Endothelial cell of umbilical vein (primary cell): ENCODE measurements around the gene PKN1.
"Not testable (repeated sequence)": the region's sequence is repeated elsewhere in the genome, so short reads cannot be mapped to it uniquely, and the experiment has no call there.

Experiments
- EZH2 ChIP-seq: IDR thresholded peaks from 2 replicates; pipeline ENCODE4 v1.6.1; 2012; ENCODE audit warnings: borderline replicate concordance, low read depth, mild to moderate bottlenecking, moderate library complexity, low read length, inconsistent platforms; ENCODE audit not compliant: severe bottlenecking
- FOS ChIP-seq: IDR thresholded peaks from 2 replicates; pipeline ENCODE4 v1.6.1; 2011; ENCODE audit warnings: mild to moderate bottlenecking, low read length, moderate library complexity, borderline replicate concordance; ENCODE audit not compliant: insufficient read depth
- JUN ChIP-seq: IDR thresholded peaks from 2 replicates; pipeline ENCODE4 v1.6.1; 2011; ENCODE audit warnings: borderline replicate concordance, low read depth; ENCODE audit not compliant: insufficient read length, insufficient read depth
- POLR2A ChIP-seq: IDR thresholded peaks from 2 replicates; pipeline ENCODE4 v1.6.1; 2012; ENCODE audit warnings: low read depth, mild to moderate bottlenecking, control low read depth, low read length
- POLR2AphosphoS5 ChIP-seq: IDR thresholded peaks from 2 replicates; pipeline ENCODE4 v1.6.1; 2012; ENCODE audit warnings: low read depth, mild to moderate bottlenecking, control low read depth, low read length, moderate library complexity; ENCODE audit not compliant: insufficient read depth
- TF ChIP-seq, protein P1 (sequence below), 2 donors: IDR thresholded peaks; 1 replicate in 1 of 2; 2 replicates in 1 of 2; pipeline ENCODE4 v1.5.1; 2011; ENCODE audit warnings: low read length in 2 of 2, mild to moderate bottlenecking in 2 of 2, moderate library complexity in 2 of 2, control low read depth in 1 of 2, inconsistent platforms in 1 of 2, low read depth in 1 of 2; ENCODE audit not compliant: insufficient read depth in 1 of 2; ENCODE audit errors: extremely low read depth in 1 of 2

GRCh38 chr19:14396730-14397129, 36.4 kb upstream of the PKN1 start:
- TF ChIP-seq, protein P1, sequence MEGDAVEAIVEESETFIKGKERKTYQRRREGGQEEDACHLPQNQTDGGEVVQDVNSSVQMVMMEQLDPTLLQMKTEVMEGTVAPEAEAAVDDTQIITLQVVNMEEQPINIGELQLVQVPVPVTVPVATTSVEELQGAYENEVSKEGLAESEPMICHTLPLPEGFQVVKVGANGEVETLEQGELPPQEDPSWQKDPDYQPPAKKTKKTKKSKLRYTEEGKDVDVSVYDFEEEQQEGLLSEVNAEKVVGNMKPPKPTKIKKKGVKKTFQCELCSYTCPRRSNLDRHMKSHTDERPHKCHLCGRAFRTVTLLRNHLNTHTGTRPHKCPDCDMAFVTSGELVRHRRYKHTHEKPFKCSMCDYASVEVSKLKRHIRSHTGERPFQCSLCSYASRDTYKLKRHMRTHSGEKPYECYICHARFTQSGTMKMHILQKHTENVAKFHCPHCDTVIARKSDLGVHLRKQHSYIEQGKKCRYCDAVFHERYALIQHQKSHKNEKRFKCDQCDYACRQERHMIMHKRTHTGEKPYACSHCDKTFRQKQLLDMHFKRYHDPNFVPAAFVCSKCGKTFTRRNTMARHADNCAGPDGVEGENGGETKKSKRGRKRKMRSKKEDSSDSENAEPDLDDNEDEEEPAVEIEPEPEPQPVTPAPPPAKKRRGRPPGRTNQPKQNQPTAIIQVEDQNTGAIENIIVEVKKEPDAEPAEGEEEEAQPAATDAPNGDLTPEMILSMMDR (IDR thresholded peaks at IDR 0.05; ENCODE audit: extremely low read depth in 1 of 2, insufficient read depth in 1 of 2, low read depth in 1 of 2, low read length in 2 of 2), result not testable (repeated sequence)
- TF ChIP-seq JUN, POLR2AphosphoS5, POLR2A, EZH2, FOS: not testable (repeated sequence)
